Measurements from ENCODE around the gene COX6A2.

COX6A2 gene

GRCh38 chr16:31413381-31413780 lies 14.8 kb downstream of the COX6A2 start:
- no peak for DNase-seq (ENCODE audit: insufficient read length)
- no peak for TF ChIP-seq POLR2A (IDR thresholded peaks at IDR 0.05; ENCODE audit: low read depth, low read length)
- TF ChIP-seq TAF1 (IDR thresholded peaks at IDR 0.05; ENCODE audit: borderline replicate concordance, low read depth, low read length), result no peak
- TF ChIP-seq POLR2AphosphoS5 (IDR thresholded peaks at IDR 0.05; ENCODE audit: low read depth, low read length), result no peak
- FAIRE-seq, result no peak

DNA sequence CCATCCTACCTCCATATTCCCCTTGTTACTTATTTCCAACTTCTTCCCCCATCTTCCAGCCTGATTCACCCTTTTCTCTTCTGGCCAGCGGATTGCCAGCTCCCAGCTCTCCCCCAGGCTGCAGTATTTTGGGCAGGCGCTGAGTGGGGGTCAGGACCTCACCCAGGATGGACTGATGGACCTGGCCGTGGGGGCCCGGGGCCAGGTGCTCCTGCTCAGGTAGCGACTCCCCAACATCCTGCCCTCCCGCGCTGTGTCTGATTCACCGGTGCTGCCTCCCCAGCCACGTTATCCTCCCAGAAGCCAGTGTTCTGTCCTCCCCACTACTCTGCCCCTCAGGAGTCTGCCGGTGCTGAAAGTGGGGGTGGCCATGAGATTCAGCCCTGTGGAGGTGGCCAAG lies 15.4 kb downstream of the COX6A2 start:
- no peak for FAIRE-seq
- no peak for DNase-seq (ENCODE audit: insufficient read length)
- TF ChIP-seq POLR2AphosphoS5 (IDR thresholded peaks at IDR 0.05; ENCODE audit: low read depth, low read length), result no peak
- no peak for TF ChIP-seq TAF1 (IDR thresholded peaks at IDR 0.05; ENCODE audit: borderline replicate concordance, low read depth, low read length)
- no peak for TF ChIP-seq POLR2A (IDR thresholded peaks at IDR 0.05; ENCODE audit: low read depth, low read length)

GRCh38 chr16:31411024-31411844 lies 16.9 kb downstream of the COX6A2 start:
- FAIRE-seq, result no peak
- DNase-seq (ENCODE audit: insufficient read length), result no peak
- no peak for TF ChIP-seq POLR2AphosphoS5 (IDR thresholded peaks at IDR 0.05; ENCODE audit: low read depth, low read length)
- TF ChIP-seq POLR2A (IDR thresholded peaks at IDR 0.05; ENCODE audit: low read depth, low read length), result no peak
- no peak for TF ChIP-seq TAF1 (IDR thresholded peaks at IDR 0.05; ENCODE audit: borderline replicate concordance, low read depth, low read length)

DNA sequence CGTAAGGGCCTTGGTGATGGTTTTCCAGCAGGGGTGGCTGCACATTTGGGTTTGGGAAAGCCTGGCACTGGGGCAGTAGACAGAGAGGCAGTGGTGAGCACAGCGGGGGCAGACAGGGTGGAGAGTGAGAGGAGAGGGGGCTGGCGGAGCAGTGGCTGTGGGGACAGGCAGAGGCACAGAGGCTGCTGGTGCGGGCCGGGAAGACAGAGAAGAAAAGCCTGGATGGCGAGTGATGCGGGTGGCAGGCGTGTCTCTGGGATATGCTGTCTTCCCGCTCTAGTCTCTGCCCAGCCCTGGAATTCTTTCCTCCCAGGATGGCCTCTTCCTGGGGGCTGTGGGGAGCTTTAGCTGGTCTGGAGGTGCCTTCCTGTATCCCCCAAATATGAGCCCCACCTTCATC lies 18.1 kb downstream of the COX6A2 start:
- no peak for FAIRE-seq
- no peak for DNase-seq (ENCODE audit: insufficient read length)
- TF ChIP-seq POLR2AphosphoS5 (IDR thresholded peaks at IDR 0.05; ENCODE audit: low read depth, low read length) (no peak), TAF1 (IDR thresholded peaks at IDR 0.05; ENCODE audit: borderline replicate concordance, low read depth, low read length) (no peak), POLR2A (IDR thresholded peaks at IDR 0.05; ENCODE audit: low read depth, low read length) (no peak)

GRCh38 chr16:31409433-31409832 lies 18.7 kb downstream of the COX6A2 start:
- no peak for FAIRE-seq
- no peak for DNase-seq (ENCODE audit: insufficient read length)
- TF ChIP-seq POLR2A (IDR thresholded peaks at IDR 0.05; ENCODE audit: low read depth, low read length), result no peak
- no peak for TF ChIP-seq TAF1 (IDR thresholded peaks at IDR 0.05; ENCODE audit: borderline replicate concordance, low read depth, low read length)
- TF ChIP-seq POLR2AphosphoS5 (IDR thresholded peaks at IDR 0.05; ENCODE audit: low read depth, low read length), result no peak

- TF ChIP-seq TAF1 (IDR thresholded peaks at IDR 0.05; ENCODE audit: borderline replicate concordance, low read depth, low read length) (no peak), POLR2A (IDR thresholded peaks at IDR 0.05; ENCODE audit: low read depth, low read length) (no peak), POLR2AphosphoS5 (IDR thresholded peaks at IDR 0.05; ENCODE audit: low read depth, low read length) (no peak)
- DNase-seq (ENCODE audit: insufficient read length) (no peak), FAIRE-seq (no peak)
Observed at GRCh38 chr16:31407406-31407805, 20.8 kb downstream of the COX6A2 start.

GRCh38 chr16:31404353-31405064 lies 23.7 kb downstream of the COX6A2 start:
- DNase-seq (ENCODE audit: insufficient read length) (no peak), FAIRE-seq (no peak)
- TF ChIP-seq POLR2A (IDR thresholded peaks at IDR 0.05; ENCODE audit: low read depth, low read length) (no peak), POLR2AphosphoS5 (IDR thresholded peaks at IDR 0.05; ENCODE audit: low read depth, low read length) (no peak), TAF1 (IDR thresholded peaks at IDR 0.05; ENCODE audit: borderline replicate concordance, low read depth, low read length) (no peak)

DNA sequence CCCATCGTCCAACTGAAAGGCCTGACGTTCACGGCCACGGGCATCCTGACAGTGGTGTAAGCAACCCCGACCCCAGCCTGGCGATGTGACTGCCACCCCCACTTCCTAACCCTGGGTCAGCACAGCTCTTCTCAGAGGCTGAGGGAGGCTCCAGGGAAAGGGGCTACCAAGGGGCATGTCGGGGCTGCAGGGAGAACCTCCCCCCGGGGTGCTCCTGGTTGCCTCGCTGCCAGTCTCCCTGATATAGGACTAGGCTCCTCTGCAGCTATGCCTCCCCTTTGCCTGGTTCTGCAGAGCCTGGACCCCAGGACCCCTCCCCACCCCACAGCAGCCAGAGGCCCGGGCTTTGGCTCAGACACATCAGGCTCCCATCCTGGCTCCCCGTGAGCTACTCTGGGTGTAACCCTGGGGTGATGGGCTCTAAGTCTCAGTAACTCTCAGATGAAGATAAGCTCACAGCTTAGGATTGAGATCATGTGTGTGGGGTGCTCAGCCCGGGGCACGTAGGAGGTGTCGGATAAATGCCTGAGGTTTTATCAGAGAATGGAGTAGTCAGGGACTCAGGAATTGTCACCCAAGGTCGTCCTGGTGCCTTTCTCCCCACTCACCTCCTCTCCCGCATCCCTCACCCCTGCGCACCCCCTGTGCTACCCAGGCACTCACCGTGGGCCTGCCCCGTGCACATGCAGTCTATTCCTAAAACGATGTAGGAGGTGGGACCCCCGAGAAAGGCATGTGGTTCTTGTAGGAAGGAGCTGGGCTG lies 24.4 kb downstream of the COX6A2 start:
- no peak for TF ChIP-seq POLR2AphosphoS5 (IDR thresholded peaks at IDR 0.05; ENCODE audit: low read depth, low read length)
- no peak for TF ChIP-seq POLR2A (IDR thresholded peaks at IDR 0.05; ENCODE audit: low read depth, low read length)
- TF ChIP-seq TAF1 (IDR thresholded peaks at IDR 0.05; ENCODE audit: borderline replicate concordance, low read depth, low read length), result no peak
- no peak for DNase-seq (ENCODE audit: insufficient read length)
- no peak for FAIRE-seq

DNA sequence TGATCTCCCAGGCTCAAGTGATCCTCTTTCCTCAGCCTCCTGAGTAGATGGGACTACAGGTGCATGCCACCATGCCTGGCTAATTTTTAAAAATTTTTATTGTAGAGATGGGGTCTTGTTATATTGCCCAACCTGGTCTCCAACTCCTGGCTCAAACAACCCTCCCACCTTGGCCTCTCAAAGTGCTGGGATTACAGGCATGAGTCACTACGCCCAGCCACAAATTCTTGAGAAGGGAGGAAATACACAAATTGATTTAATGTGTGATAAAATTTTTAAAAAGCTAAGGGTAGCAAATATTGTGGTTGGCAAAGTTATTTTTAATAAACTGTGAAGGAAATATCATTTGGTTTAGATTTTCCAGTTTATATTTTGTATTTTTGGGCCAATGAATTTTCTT lies 25.5 kb downstream of the COX6A2 start:
- TF ChIP-seq TAF1 (IDR thresholded peaks at IDR 0.05; ENCODE audit: borderline replicate concordance, low read depth, low read length) (no peak), POLR2AphosphoS5 (IDR thresholded peaks at IDR 0.05; ENCODE audit: low read depth, low read length) (no peak), POLR2A (IDR thresholded peaks at IDR 0.05; ENCODE audit: low read depth, low read length) (no peak)
- no peak for FAIRE-seq
- no peak for DNase-seq (ENCODE audit: insufficient read length)

DNA sequence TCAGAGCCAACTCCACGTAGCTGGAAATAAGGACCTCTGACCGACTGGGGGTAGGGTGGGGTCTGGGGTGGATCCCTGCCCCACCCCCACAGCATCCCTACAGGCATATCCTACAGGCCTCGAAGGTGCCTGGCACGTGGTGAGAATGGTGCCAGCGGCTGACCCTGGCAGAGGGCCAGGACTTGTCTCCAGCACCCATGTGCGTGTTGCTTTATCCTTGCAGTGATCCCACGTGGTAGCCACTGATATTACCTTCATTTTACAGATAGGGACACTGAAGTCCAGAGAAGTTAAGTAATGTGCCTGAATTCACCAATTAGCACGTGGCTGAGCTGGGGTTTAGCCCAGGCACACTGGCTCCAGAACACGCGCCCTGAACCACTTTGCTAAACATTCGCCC lies 26.7 kb downstream of the COX6A2 start:
- FAIRE-seq (no peak), DNase-seq (ENCODE audit: insufficient read length) (no peak)
- TF ChIP-seq POLR2AphosphoS5 (IDR thresholded peaks at IDR 0.05; ENCODE audit: low read depth, low read length) (no peak), POLR2A (IDR thresholded peaks at IDR 0.05; ENCODE audit: low read depth, low read length) (no peak), TAF1 (IDR thresholded peaks at IDR 0.05; ENCODE audit: borderline replicate concordance, low read depth, low read length) (no peak)

DNA sequence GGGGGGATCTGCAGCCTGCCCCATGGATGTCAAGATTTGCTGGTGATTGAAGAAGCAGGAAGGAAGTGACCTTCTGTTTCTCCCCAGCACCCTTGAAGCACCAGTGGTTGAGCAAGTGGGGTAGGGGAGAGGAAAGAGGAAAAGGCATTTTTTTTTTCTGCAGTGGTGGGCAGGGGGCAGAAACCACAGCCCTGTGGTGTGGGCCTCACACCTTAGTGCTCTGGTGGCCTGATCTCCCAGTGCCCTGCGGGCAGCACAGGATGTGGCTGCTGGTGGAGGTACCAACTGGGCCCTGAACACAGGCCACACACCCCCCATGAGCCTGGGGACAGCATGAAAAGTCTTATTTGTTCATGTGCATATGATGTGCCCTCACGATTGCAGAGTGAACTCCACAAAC lies 28.0 kb downstream of the COX6A2 start:
- TF ChIP-seq POLR2AphosphoS5 (IDR thresholded peaks at IDR 0.05; ENCODE audit: low read depth, low read length) (no peak), TAF1 (IDR thresholded peaks at IDR 0.05; ENCODE audit: borderline replicate concordance, low read depth, low read length) (no peak), POLR2A (IDR thresholded peaks at IDR 0.05; ENCODE audit: low read depth, low read length) (no peak)
- no peak for FAIRE-seq
- no peak for DNase-seq (ENCODE audit: insufficient read length)

Measured in GM12892 (cell line).